ENCODE data around the gene RETN. TPM values are rescaled to one million over a fixed set of nuclear protein-coding genes. Genes with fewer than 3 reads are reported as not detected.

RETN gene
- total RNA-seq, 1 donor from 2014 or later = 1.7 TPM

GRCh38 chr19:7690779-7691258 is 22.0 kb downstream of the RETN start:
- no peak overlapping the region for H3K4me3 ChIP-seq (ENCODE audit: low read depth, low read length)
- peaks cover 5% of the 10 kb centered on the region for H3K27me3 ChIP-seq (ENCODE audit: control insufficient read depth, insufficient read depth, low read length)
- no peak for TF ChIP-seq CTCF (IDR thresholded peaks at IDR 0.05; ENCODE audit: insufficient read depth, low read length, poor library complexity, severe bottlenecking)
- no peak for DNase-seq (ENCODE audit: low read depth)
- H3K36me3 ChIP-seq (ENCODE audit: control insufficient read depth, insufficient read depth, low read length) = no peaks in the 10 kb centered on the region

- TF ChIP-seq CTCF (IDR thresholded peaks at IDR 0.05; ENCODE audit: insufficient read depth, low read length, poor library complexity, severe bottlenecking) = no peak
- H3K4me3 ChIP-seq (ENCODE audit: low read depth, low read length) = no peak overlapping the region
- no peak for DNase-seq (ENCODE audit: low read depth)
- peaks cover 5% of the 10 kb centered on the region for H3K27me3 ChIP-seq (ENCODE audit: control insufficient read depth, insufficient read depth, low read length)
- no peaks in the 10 kb centered on the region for H3K36me3 ChIP-seq (ENCODE audit: control insufficient read depth, insufficient read depth, low read length)
Observed at GRCh38 chr19:7691497-7691896, 22.6 kb downstream of the RETN start.

- Histone ChIP-seq H3K4me3 (ENCODE audit: low read depth, low read length) (no peak overlapping the region), H3K27me3 (ENCODE audit: control insufficient read depth, insufficient read depth, low read length) (peaks cover 8% of the 10 kb centered on the region), H3K36me3 (ENCODE audit: control insufficient read depth, insufficient read depth, low read length) (no peaks in the 10 kb centered on the region)
- no peak for TF ChIP-seq CTCF (IDR thresholded peaks at IDR 0.05; ENCODE audit: insufficient read depth, low read length, poor library complexity, severe bottlenecking)
- DNase-seq (ENCODE audit: low read depth) = no peak
Observed at GRCh38 chr19:7692417-7693088, 23.7 kb downstream of the RETN start.

GRCh38 chr19:7694499-7694898 is 25.6 kb downstream of the RETN start:
- no peaks in the 10 kb centered on the region for H3K36me3 ChIP-seq (ENCODE audit: control insufficient read depth, insufficient read depth, low read length)
- no peak overlapping the region for H3K4me3 ChIP-seq (ENCODE audit: low read depth, low read length)
- peaks cover 10% of the 10 kb centered on the region for H3K27me3 ChIP-seq (ENCODE audit: control insufficient read depth, insufficient read depth, low read length)
- DNase-seq (ENCODE audit: low read depth) = no peak
- TF ChIP-seq CTCF (IDR thresholded peaks at IDR 0.05; ENCODE audit: insufficient read depth, low read length, poor library complexity, severe bottlenecking) = no peak

GRCh38 chr19:7697721-7698287 is 29.0 kb downstream of the RETN start:
- no peaks in the 10 kb centered on the region for H3K36me3 ChIP-seq (ENCODE audit: control insufficient read depth, insufficient read depth, low read length)
- H3K4me3 ChIP-seq (ENCODE audit: low read depth, low read length) = no peak overlapping the region
- DNase-seq (ENCODE audit: low read depth) = no peak
- peaks cover 10% of the 10 kb centered on the region for H3K27me3 ChIP-seq (ENCODE audit: control insufficient read depth, insufficient read depth, low read length)
- no peak for TF ChIP-seq CTCF (IDR thresholded peaks at IDR 0.05; ENCODE audit: insufficient read depth, low read length, poor library complexity, severe bottlenecking)

All from kidney epithelial cell (primary cell).